DND-41 (cell line): ENCODE data around the gene GH2.

ENCODE experiments used
- ATAC-seq: fragments of 200-7000 bp; cut with Tn5 transposase; 3 replicates; pipeline ENCODE4 v1.9.1; 2021; ENCODE audit warnings: low read depth; ENCODE audit not compliant: insufficient read depth
- DNase-seq: peaks from one replicate; pipeline ENCODE4 v3.0.0-alpha.2; 2020
- H2AFZ ChIP-seq: 2 replicates; pipeline ENCODE4 v1.6.0; 2012; ENCODE audit warnings: low read depth, low read length
- H3K27ac ChIP-seq: 2 replicates; pipeline ENCODE4 v1.5.1; 2012; ENCODE audit warnings: low read length, inconsistent platforms
- H3K27me3 ChIP-seq: fragments of 200-600 bp; sonication (generic); 2 replicates; pipeline ENCODE4 v1.6.0; 2012; ENCODE audit warnings: low read length, mild to moderate bottlenecking, inconsistent platforms; ENCODE audit not compliant: insufficient read depth, poor library complexity
- H3K36me3 ChIP-seq: 2 replicates; pipeline ENCODE4 v1.5.1; 2012; ENCODE audit warnings: low read length, inconsistent platforms; ENCODE audit not compliant: insufficient read depth
- H3K4me1 ChIP-seq: 2 replicates; pipeline ENCODE4 v1.5.1; 2012; ENCODE audit warnings: mild to moderate bottlenecking, low read length; ENCODE audit not compliant: insufficient read depth
- H3K4me2 ChIP-seq: 2 replicates; pipeline ENCODE4 v1.6.0; 2012; ENCODE audit warnings: mild to moderate bottlenecking, moderate library complexity, low read length, inconsistent platforms; ENCODE audit not compliant: insufficient read depth
- H3K4me3 ChIP-seq, 2 experiments: fragments of 200-600 bp in 1 of 2; shearing (Covaris generic) in 1 of 2; 2 replicates each; pipeline ENCODE4 v1.5.1; 2012 to 2016; ENCODE audit warnings: inconsistent platforms in 2 of 2, low read length in 2 of 2, mild to moderate bottlenecking in 2 of 2, low read depth in 1 of 2, moderate library complexity in 1 of 2
- H3K79me2 ChIP-seq: 2 replicates; pipeline ENCODE4 v1.6.0; 2012; ENCODE audit warnings: low read length, inconsistent platforms; ENCODE audit not compliant: insufficient read depth
- H3K9ac ChIP-seq: 2 replicates; pipeline ENCODE4 v1.6.0; 2012; ENCODE audit warnings: low read depth, mild to moderate bottlenecking, inconsistent platforms, low read length, moderate library complexity
- H3K9me3 ChIP-seq: 2 replicates; pipeline ENCODE4 v1.5.1; 2012; ENCODE audit warnings: low read length, moderate library complexity, mild to moderate bottlenecking, inconsistent platforms; ENCODE audit not compliant: insufficient read depth, severe bottlenecking
- H4K20me1 ChIP-seq: 2 replicates; pipeline ENCODE4 v1.6.0; 2012; ENCODE audit warnings: low read length; ENCODE audit not compliant: insufficient read depth
- EZH2 ChIP-seq: IDR thresholded peaks from 3 replicates; pipeline ENCODE4 v1.6.1; 2012; ENCODE audit warnings: borderline replicate concordance, low read depth, mild to moderate bottlenecking, moderate library complexity, low read length, inconsistent platforms; ENCODE audit not compliant: severe bottlenecking
- TF ChIP-seq, protein P1 (sequence below): IDR thresholded peaks from 2 replicates; pipeline ENCODE4 v1.5.1; 2012; ENCODE audit warnings: borderline replicate concordance, low read length, moderate library complexity, mild to moderate bottlenecking; ENCODE audit not compliant: poor library complexity, severe bottlenecking; ENCODE audit errors: extremely low read depth

Gene GH2

DNA sequence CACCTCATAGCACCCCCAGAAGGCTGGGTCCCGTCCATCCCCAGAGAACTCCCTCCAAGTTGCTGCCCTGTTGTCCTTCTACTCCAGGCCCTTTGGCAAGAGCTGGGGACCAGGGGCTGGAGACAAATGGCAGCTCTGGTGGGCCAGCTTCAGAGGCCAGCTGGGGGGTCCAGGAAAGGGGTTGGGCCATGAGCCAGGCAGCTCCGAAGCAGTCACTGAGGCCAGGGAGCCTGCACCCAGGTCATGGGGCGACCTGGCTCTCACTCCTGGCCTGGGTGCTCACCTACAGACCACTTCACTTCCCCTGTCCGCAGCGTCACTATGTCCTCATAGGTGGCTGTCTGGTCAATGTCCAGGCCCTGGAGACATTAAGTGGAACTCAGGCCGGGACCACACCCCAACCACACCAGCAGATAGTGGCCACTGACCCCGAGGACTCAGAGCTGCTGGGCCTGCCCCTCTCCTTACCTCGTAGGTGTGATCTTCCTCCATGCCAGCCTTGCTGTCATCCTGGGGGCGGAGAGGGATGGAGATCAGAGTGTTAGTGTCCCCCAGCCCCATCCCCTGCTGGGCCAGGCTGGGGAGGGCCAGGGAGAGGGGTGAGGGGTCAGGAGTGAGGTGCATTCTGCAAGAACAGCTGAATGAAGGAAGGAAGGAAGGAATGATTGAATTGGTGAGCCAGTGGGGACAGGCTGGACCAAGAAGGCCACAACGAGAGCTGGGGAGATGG is 47.4 kb upstream of the GH2 start:
- no peak for TF ChIP-seq EZH2
- TF ChIP-seq, protein P1, sequence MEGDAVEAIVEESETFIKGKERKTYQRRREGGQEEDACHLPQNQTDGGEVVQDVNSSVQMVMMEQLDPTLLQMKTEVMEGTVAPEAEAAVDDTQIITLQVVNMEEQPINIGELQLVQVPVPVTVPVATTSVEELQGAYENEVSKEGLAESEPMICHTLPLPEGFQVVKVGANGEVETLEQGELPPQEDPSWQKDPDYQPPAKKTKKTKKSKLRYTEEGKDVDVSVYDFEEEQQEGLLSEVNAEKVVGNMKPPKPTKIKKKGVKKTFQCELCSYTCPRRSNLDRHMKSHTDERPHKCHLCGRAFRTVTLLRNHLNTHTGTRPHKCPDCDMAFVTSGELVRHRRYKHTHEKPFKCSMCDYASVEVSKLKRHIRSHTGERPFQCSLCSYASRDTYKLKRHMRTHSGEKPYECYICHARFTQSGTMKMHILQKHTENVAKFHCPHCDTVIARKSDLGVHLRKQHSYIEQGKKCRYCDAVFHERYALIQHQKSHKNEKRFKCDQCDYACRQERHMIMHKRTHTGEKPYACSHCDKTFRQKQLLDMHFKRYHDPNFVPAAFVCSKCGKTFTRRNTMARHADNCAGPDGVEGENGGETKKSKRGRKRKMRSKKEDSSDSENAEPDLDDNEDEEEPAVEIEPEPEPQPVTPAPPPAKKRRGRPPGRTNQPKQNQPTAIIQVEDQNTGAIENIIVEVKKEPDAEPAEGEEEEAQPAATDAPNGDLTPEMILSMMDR = no peak
- Histone ChIP-seq H3K36me3 (no peaks in the 10 kb centered on the region), H3K4me3 (no peak overlapping the region), H4K20me1 (no peaks in the 10 kb centered on the region), H3K9ac (no peak overlapping the region), H3K9me3 (no peaks in the 10 kb centered on the region), H3K27ac (no peak overlapping the region), H3K4me2 (no peak overlapping the region), H3K4me1 (peaks cover 22% of the 10 kb centered on the region), H3K27me3 (no peaks in the 10 kb centered on the region), H2AFZ (no peak overlapping the region), H3K79me2 (no peaks in the 10 kb centered on the region)
- DNase-seq = no peak
- no peak for ATAC-seq

DNA sequence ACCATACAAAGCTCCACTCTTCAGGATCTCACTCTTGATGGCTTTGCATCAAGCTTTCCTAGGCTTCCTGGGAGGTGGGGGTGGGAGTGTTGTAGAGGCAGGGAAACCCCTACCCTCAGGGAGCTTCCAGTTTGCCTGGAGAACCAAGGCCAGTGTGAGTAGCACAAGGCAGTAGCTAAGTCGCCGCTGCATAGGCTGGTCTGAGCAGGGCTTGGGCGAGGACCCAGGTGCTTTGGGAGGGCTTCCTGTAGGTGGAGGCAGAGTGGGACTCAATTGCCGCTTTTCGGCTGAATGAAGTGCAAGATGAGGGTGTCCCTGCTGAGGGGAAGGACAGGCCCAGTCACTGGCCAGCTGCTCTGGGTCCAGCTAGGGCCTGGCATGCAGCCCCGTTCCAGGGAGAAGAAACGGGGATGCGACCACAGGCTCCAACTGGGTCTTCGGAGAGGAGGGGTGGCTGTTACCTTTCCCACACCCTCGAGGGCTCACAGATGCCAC is 46.5 kb upstream of the GH2 start:
- no peak for DNase-seq

DNA sequence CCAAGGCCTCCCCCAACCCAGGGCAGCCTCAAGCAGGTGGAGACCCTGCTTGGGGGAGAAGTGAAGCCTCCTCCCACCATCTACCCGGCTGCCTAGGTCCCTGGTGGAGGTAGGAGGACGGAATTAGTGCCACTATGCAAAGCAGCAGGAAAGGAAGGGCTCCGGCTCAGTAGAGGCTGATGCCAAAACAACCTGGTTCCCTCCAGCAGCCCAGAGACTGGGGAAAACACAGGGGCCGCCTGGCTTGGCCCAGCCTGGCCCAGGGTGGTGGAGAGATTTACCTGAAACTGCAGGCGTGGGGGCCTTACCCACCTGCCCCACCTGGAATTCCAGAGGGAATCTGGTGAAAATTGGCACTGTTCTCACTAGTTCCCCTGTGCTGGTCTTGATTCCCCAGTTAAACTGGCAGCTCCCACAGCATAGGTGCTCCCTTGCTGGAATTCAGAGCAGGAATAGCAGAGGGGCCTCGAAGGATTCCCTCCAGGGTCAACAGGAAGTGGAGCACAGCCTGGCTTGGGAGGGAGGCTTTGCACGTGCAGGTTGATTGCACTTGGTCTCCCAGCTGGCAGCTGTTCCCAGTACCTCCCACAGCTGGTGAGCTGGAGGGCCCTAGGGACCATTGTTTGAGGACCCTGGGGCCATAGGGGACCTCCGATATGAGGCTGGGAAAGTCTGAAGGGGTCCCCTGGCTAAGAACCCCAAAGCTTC is 45.9 kb upstream of the GH2 start:
- ATAC-seq = no peak
- Histone ChIP-seq H3K27ac (no peak overlapping the region), H3K4me3 (no peak overlapping the region)

More for the DNA sequence above, 46.5 kb upstream of the GH2 start:
- Histone ChIP-seq H3K4me2 (no peak overlapping the region), H3K9ac (no peak overlapping the region), H3K4me1 (peaks cover 22% of the 10 kb centered on the region), H3K79me2 (no peaks in the 10 kb centered on the region), H3K9me3 (no peaks in the 10 kb centered on the region), H3K27me3 (no peaks in the 10 kb centered on the region), H3K27ac (no peak overlapping the region), H3K4me3 (no peak overlapping the region), H4K20me1 (no peaks in the 10 kb centered on the region), H2AFZ (no peak overlapping the region), H3K36me3 (no peaks in the 10 kb centered on the region)
- TF ChIP-seq, protein P1 = no peak
- TF ChIP-seq EZH2 = no peak
- no peak for ATAC-seq

More for the DNA sequence above, 45.9 kb upstream of the GH2 start:
- H3K9ac ChIP-seq = no peak overlapping the region
- TF ChIP-seq, protein P1 = no peak
- no peak for TF ChIP-seq EZH2
- H4K20me1 ChIP-seq = no peaks in the 10 kb centered on the region
- no peaks in the 10 kb centered on the region for H3K79me2 ChIP-seq
- no peaks in the 10 kb centered on the region for H3K27me3 ChIP-seq
- H3K4me1 ChIP-seq = peaks cover 17% of the 10 kb centered on the region
- H3K36me3 ChIP-seq = no peaks in the 10 kb centered on the region
- no peak overlapping the region for H2AFZ ChIP-seq
- H3K9me3 ChIP-seq = no peaks in the 10 kb centered on the region
- no peak overlapping the region for H3K4me2 ChIP-seq
- DNase-seq = no peak
